Activated naive CD8-positive, alpha-beta T cell treated with anti-CD3 and anti-CD28 coated beads, Interleukin-2, amount 10 ng/mL, durations not matched to agents 7 days and 5 days (primary cell): ENCODE measurements around the gene ATE1. TPM values are rescaled to one million over a fixed set of nuclear protein-coding genes. Genes with fewer than 3 reads are reported as not detected.
"Not testable (repeated sequence)": the region's sequence is repeated elsewhere in the genome, so short reads cannot be mapped to it uniquely, and the experiment has no call there.

Source experiments
- ATAC-seq: fragments of 150-1000 bp; cut with Tn5 transposase; one replicate; pipeline ENCODE4 v1.10.0; 2021; ENCODE audit warnings: low read depth, moderate library complexity
- POLR2A ChIA-PET: fragments of 350-600 bp; sonication (Branson Sonifier 250); formaldehyde crosslinking; loops from one replicate; lab custom pipeline; 2021; ENCODE audit warnings: antibody characterized with exemption; lab: Charles Lee
- DNase-seq: peaks from one replicate; pipeline ENCODE4 v3.0.0; 2021
- H3K27ac Mint-ChIP-seq: one replicate; pipeline ENCODE4 v1.8.0; 2022; ENCODE audit warnings: mild to moderate bottlenecking, mixed read lengths
- H3K27me3 Mint-ChIP-seq: one replicate; pipeline ENCODE4 v1.8.0; 2022; ENCODE audit warnings: mild to moderate bottlenecking, moderate library complexity, mixed read lengths
- H3K36me3 Mint-ChIP-seq: one replicate; pipeline ENCODE4 v1.8.0; 2021; ENCODE audit warnings: mild to moderate bottlenecking, mixed read lengths
- H3K4me1 Mint-ChIP-seq: one replicate; pipeline ENCODE4 v1.8.0; 2021; ENCODE audit warnings: mixed read lengths
- H3K4me3 Mint-ChIP-seq: one replicate; pipeline ENCODE4 v1.8.0; 2022; ENCODE audit warnings: mild to moderate bottlenecking, moderate library complexity, mixed read lengths
- H3K9me3 Mint-ChIP-seq: one replicate; pipeline ENCODE4 v1.8.0; 2021; ENCODE audit warnings: mixed read lengths
- total RNA-seq, 2 experiments: library from RNA; stranded (reverse); gene quantifications; one replicate each; pipeline ENCODE4 v1.2.3, GENCODE V29; 2021

ATE1 gene
- total RNA-seq, 2 experiments from 2014 or later: 21.9 to 27.1 TPM

DNA sequence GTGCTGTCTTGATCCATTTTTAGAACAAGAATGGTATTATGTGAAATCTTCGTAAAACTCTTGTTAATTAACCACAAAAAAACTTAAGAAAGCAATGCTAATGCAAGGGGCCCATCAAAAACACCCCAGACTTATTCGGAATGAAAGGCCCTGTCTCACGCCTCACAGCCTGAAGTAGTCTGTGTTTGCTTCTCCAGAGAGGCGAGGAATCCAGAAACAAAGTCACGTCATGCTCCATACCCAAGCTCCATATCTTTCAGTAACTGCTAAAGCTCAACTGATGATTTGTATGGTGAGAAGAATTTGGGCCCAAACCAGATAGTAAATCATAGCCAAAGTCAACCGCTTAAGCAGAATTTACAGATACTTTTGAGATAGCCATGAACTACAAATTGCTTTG is 155.4 kb downstream of the ATE1 start:
- peaks cover 4% of the 10 kb centered on the region for H3K36me3 Mint-ChIP-seq
- H3K4me3 Mint-ChIP-seq: no peak overlapping the region
- H3K27ac Mint-ChIP-seq: no peak overlapping the region
- no peaks in the 10 kb centered on the region for H3K27me3 Mint-ChIP-seq
- DNase-seq: no peak
- H3K4me1 Mint-ChIP-seq: no peaks in the 10 kb centered on the region
- peaks cover 5% of the 10 kb centered on the region for H3K9me3 Mint-ChIP-seq
- POLR2A ChIA-PET: no interaction called here
- ATAC-seq: no peak

DNA sequence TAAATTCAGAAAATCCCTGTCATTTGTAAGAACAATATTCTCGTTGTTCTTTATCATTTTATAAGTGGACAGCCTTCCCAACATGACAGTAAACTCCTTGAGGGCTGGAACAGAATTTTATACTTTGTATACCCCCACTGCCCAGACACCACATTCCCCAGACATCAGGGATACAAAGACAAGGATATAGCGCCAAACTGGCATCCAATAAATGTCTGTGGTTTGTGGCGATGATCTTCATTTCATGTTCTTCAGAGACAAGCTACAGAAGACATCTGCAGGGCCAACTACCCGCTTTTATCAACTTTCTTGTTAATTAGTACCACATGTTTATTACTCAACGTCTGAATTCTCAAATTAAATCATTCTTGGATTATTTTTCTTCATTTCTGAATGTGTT is 155.9 kb downstream of the ATE1 start:
- H3K4me3 Mint-ChIP-seq: no peak overlapping the region
- DNase-seq: no peak
- ATAC-seq: no peak
- no peaks in the 10 kb centered on the region for H3K27me3 Mint-ChIP-seq
- peaks cover 6% of the 10 kb centered on the region for H3K9me3 Mint-ChIP-seq
- H3K27ac Mint-ChIP-seq: no peak overlapping the region
- H3K36me3 Mint-ChIP-seq: peaks cover 5% of the 10 kb centered on the region
- POLR2A ChIA-PET: no interaction called here
- H3K4me1 Mint-ChIP-seq: no peaks in the 10 kb centered on the region

DNA sequence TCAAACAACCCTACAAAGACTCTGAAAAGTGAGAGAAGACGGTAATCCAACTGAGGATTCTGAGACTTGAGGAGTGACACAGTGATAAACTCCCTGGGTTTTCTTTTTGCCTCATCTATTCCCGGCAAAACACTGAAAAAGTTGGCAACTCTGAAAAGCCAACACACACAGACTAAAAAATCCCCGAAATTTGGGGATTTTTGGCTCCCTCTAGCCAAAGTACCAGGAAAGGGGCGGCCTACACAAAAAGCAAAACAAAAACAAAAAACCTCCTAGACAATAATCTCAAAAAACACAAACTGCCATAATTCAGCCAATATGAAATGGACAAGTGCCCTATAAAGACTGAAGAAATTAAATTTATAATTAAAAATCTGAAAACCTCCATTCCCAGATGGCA is 161.4 kb downstream of the ATE1 start:
- no peak overlapping the region for H3K27ac Mint-ChIP-seq
- H3K4me3 Mint-ChIP-seq: no peak overlapping the region
- ATAC-seq (no peak), DNase-seq (no peak)
- POLR2A ChIA-PET: no interaction called here
- peaks cover 14% of the 10 kb centered on the region for H3K9me3 Mint-ChIP-seq
- H3K27me3 Mint-ChIP-seq: no peaks in the 10 kb centered on the region
- H3K36me3 Mint-ChIP-seq: peaks cover 13% of the 10 kb centered on the region
- no peaks in the 10 kb centered on the region for H3K4me1 Mint-ChIP-seq

DNA sequence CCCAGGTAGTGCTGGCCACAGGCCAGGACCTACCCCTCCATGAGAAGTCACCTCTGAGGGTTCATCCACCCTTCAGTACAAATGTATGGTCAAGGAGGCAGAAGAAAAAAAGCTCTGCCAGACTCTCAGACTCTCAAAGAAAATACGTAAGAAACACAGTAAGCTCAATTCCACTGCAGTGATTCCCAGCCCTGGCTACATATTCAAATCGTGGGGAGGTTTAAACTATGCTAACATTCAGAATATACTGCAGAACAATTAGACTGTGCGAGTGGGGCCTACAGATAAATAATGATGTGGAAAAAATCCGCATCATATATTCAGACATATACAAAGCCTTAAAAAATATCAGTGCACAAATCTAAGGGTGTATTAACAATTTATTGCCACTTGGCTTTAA is 162.6 kb downstream of the ATE1 start:
- Mint-ChIP-seq H3K27ac (no peak overlapping the region), H3K4me1 (no peaks in the 10 kb centered on the region), H3K4me3 (no peak overlapping the region), H3K27me3 (no peaks in the 10 kb centered on the region), H3K9me3 (peaks cover 20% of the 10 kb centered on the region), H3K36me3 (peaks cover 17% of the 10 kb centered on the region)
- DNase-seq: no peak
- no peak for ATAC-seq
- POLR2A ChIA-PET: no interaction called here

DNA sequence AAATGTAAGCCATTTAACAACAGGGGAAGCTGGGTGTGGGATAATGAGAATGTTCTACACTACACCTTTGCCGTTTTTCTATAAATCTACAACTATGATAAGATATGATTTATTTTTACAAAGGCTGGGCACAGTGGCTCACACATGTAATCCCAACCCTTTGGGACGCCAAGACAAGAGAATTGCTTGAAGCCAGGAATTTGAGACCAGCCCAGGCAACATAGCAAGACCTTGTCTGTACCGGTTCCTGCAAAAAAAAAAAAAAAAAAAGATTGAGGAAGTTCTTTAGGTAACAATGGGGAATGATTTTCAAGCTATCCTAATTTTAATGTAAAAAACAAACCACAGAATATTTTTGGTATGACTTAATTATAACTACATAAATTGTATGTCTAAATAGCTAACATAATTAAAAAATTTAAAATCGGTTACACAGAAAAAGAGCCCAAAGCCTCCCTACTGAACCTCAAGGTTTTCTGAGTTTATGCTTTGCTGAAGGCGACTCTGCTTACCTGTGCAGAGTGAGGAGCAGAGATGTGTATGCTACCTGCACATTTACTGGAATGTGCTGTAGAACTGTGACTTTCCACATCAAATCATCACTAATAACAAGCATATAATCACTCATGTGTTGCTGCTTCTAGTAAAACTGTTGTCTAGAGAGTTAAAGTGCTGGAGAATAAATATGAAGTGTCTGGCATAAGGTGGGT is 163.4 kb downstream of the ATE1 start:
- Mint-ChIP-seq H3K4me1 (no peaks in the 10 kb centered on the region), H3K36me3 (peaks cover 18% of the 10 kb centered on the region), H3K9me3 (peaks cover 20% of the 10 kb centered on the region), H3K27ac (no peak overlapping the region), H3K27me3 (no peaks in the 10 kb centered on the region), H3K4me3 (no peak overlapping the region)
- no peak for ATAC-seq
- no peak for DNase-seq
- POLR2A ChIA-PET: no interaction called here

DNA sequence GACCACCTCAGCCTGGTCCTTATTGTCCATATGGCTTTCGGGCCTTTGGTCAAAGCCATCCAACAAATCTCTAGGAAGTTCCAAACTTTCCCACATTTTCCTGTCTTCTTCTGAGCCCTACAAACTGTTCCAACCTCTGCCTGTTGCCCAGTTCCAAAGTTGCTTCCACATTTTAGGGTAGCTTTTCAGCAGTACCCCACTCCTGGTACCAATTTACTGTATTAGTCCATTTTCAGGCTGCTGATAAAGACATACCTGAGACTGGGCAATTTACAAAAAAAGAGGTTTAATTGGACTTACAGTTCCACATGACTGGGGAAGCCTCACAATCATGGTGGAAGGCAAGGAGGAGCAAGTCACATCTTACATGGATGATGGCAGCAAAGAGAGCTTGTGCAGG is 170.6 kb downstream of the ATE1 start:
- Mint-ChIP-seq H3K9me3 (peaks cover 22% of the 10 kb centered on the region), H3K36me3 (peaks cover 26% of the 10 kb centered on the region)
- H3K27me3 Mint-ChIP-seq, H3K27ac Mint-ChIP-seq, H3K4me3 Mint-ChIP-seq, ATAC-seq, H3K4me1 Mint-ChIP-seq, POLR2A ChIA-PET, DNase-seq: not testable (repeated sequence)

DNA sequence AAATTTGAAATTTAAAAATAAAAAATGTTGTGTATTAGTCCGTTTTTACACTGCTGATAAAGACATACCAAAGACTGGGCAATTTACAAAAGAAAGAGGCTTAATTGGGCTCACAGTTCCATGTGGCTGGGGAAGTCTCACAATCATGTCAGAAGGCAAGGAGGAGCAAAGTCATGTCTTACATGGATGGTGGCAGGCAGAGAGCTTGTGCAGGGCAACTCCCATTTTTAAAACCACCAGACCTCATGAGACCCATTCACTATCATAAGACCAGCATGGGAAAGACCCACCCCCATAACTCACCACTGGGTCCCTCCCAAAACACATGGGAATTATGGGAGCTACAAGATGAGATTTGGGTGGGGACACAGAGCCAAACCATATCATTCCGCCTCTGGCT is 172.3 kb downstream of the ATE1 start:
- H3K4me3 Mint-ChIP-seq, H3K27me3 Mint-ChIP-seq, DNase-seq, H3K27ac Mint-ChIP-seq, H3K4me1 Mint-ChIP-seq, ATAC-seq, POLR2A ChIA-PET: not testable (repeated sequence)
- H3K9me3 Mint-ChIP-seq: peaks cover 17% of the 10 kb centered on the region
- H3K36me3 Mint-ChIP-seq: peaks cover 26% of the 10 kb centered on the region

DNA sequence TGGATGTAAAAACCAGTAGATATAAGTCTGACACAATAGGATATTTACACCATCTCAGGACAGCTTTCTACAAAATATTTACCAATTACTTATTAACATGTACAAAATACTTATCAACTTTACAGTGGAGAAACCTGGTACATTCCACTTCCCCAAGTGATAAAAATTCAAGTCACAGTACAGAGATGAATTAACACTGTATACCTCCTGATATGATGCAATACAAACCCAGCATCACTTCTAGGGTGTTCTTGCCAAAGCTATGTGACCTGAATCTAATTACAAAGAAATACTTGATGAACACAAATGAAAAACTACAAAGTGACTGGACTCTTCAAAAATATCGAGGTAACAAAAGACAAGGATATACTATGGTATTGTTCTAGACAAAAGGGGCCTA is 173.2 kb downstream of the ATE1 start:
- peaks cover 19% of the 10 kb centered on the region for H3K36me3 Mint-ChIP-seq
- H3K4me3 Mint-ChIP-seq: no peak overlapping the region
- DNase-seq (no peak), ATAC-seq (no peak)
- POLR2A ChIA-PET: no interaction called here
- no peaks in the 10 kb centered on the region for H3K27me3 Mint-ChIP-seq
- H3K9me3 Mint-ChIP-seq: peaks cover 11% of the 10 kb centered on the region
- no peak overlapping the region for H3K27ac Mint-ChIP-seq
- no peaks in the 10 kb centered on the region for H3K4me1 Mint-ChIP-seq

DNA sequence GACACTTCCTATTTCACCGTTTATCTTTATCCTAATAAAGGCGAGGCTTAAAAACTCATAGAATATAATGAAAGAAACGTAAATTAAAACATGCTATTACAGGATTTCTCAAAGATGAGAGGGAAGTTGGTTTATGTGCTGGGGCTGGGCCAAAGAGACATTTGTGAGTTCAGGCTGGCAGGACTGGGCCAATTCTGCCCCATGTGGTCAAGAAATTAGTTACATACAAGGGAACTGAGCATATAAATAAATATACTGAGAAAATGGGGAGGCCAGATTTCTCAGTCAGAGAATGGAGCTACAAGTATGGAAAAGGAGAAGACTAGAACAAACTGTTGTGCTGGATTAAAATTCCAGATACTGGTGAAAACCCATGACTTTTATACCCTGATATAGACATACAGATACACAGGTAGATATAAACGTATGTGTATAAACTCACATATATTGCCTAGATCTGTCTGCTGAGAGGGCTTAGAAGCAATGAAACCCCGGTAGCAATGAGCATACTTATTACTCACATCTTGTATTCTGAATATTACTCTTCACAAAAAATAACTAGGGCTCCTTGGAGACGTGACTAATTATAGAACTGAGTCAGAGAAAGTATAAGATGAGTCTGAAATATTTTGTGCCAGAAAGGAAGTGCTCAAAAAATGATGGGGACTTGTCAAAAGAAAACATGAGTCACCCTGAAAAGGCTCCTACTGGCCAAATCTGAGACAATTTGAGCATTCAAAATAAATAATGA is 173.9 kb downstream of the ATE1 start:
- Mint-ChIP-seq H3K27ac (no peak overlapping the region), H3K4me3 (no peak overlapping the region)
- no peak for ATAC-seq

DNA sequence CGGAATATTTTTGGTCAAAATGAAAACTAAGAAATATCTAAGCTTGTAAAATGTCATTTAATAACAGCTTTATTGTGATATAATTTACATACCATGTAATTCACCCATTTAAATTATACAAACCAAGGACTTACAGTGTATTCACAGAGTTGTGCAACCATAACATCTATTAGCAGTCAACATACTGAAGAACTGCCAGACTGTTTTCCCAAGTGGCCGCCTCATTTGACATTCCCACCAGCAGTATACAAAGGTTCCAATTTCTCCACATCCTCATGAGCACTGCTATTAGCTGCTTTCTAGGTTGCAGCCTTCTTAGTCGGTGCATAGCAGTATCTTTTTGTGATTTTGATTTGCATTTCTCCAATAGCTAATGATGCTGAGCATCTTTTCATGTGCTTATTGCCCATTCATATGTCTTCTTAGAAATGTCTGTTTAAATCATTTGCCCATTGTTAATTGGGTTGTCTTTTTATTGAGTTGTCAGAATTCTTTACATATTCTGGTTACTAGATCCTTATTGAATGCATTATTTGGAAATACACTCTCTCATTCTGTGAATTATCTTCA is 176.6 kb downstream of the ATE1 start:
- Mint-ChIP-seq H3K27ac (no peak overlapping the region), H3K9me3 (peaks cover under 1% of the 10 kb centered on the region), H3K4me1 (peaks cover 1% of the 10 kb centered on the region), H3K27me3 (no peaks in the 10 kb centered on the region), H3K36me3 (peaks cover 5% of the 10 kb centered on the region), H3K4me3 (no peak overlapping the region)
- POLR2A ChIA-PET: no interaction called here
- DNase-seq (no peak), ATAC-seq (no peak)

More for the DNA sequence above, 173.9 kb downstream of the ATE1 start:
- H3K36me3 Mint-ChIP-seq: peaks cover 19% of the 10 kb centered on the region
- peaks cover 1% of the 10 kb centered on the region for H3K4me1 Mint-ChIP-seq
- peaks cover 11% of the 10 kb centered on the region for H3K9me3 Mint-ChIP-seq
- no peak for DNase-seq
- H3K27me3 Mint-ChIP-seq: no peaks in the 10 kb centered on the region
- POLR2A ChIA-PET: no interaction called here

DNA sequence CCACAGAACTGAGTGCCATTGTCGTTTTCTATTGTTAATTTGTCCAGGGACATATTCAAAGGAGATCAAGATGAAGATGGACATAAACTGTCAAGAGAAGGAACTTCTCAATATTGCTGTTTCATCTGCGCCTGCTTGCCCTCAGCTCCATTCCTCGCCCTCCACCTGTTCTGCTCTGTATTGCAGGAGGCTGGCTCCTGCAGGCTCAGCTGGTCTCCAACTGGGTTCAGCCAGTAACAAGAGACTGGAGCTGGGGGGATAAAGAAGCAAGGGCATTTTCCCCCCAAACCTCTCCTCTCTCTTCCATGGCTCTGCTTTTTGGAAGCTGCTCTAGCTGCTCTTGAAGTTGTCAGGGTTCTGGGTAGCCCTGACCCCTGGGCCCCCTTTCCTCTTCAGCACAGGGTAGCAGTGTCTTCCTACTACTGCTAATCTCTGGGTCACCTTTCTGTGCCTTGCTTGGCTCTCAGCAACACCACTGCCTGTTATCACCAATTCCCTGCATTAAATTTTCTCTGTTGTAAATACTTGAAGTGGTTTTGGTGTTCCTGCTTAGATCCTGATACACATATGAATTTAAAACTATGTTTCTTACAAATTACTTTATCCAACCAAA is 180.6 kb downstream of the ATE1 start:
- Mint-ChIP-seq H3K9me3 (no peaks in the 10 kb centered on the region), H3K36me3 (peaks cover 4% of the 10 kb centered on the region), H3K4me3 (no peak overlapping the region), H3K4me1 (peaks cover 1% of the 10 kb centered on the region), H3K27me3 (no peaks in the 10 kb centered on the region), H3K27ac (no peak overlapping the region)
- ATAC-seq: no peak
- DNase-seq: no peak
- POLR2A ChIA-PET: no interaction called here

DNA sequence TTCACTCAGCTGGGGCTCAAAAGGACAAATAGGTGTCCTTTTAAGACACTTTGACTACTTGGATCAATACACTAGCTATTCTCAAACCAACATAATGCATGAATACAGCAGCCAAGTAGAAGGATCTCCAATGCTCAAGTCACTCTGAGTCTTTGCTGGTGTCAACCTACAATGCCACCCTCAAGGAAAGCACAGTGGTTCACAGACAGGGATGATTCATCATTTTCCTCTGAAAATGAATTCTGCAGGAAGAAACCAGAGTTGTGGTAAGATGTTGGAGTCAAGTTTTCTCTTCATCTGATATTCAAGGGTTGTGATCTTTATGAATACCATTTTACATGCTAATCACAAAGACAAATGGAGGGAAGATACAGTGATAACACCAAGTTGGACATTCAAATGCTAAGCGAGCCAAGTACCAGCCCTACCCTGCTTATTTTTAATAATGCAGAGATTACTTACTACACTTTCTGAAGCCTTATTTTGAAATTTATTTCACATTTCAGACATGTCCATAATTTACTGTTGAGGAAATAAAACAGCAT is 186.5 kb downstream of the ATE1 start:
- H3K27ac Mint-ChIP-seq: no peak overlapping the region
- no peak overlapping the region for H3K4me3 Mint-ChIP-seq
- no peaks in the 10 kb centered on the region for H3K9me3 Mint-ChIP-seq
- H3K27me3 Mint-ChIP-seq: peaks cover 22% of the 10 kb centered on the region
- peaks cover 8% of the 10 kb centered on the region for H3K36me3 Mint-ChIP-seq
- POLR2A ChIA-PET: no interaction called here
- DNase-seq (no peak), ATAC-seq (no peak)
- H3K4me1 Mint-ChIP-seq: peaks cover 6% of the 10 kb centered on the region

DNA sequence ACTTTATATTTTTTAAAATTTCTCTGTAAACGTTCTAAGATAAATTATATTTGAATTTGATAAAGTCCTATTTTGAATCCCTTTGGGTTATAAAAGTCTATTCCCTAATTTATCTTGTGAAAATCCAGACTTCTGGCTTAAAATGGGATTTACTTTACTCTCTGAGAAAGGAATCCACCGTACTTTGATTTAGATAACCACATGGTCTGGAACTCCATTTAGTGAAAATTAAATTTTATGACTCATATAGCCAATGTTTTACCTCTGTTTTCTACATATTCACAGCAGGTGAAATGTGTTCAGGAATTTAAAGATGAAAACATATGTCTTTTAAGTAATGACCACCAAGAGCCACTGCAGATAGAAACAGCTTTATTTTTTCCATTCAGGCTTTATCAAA is 187.8 kb downstream of the ATE1 start:
- Mint-ChIP-seq H3K36me3 (peaks cover 8% of the 10 kb centered on the region), H3K4me3 (no peak overlapping the region), H3K9me3 (no peaks in the 10 kb centered on the region), H3K27me3 (peaks cover 28% of the 10 kb centered on the region), H3K4me1 (peaks cover 8% of the 10 kb centered on the region), H3K27ac (no peak overlapping the region)
- no peak for ATAC-seq
- no peak for DNase-seq
- POLR2A ChIA-PET: no interaction called here
